Body of pancreas (tissue), 4 donors: ENCODE results near the gene PDCD1LG2. TPM values are rescaled to one million over a fixed set of nuclear protein-coding genes. Genes with fewer than 3 reads are reported as not detected.

Experiments
- ATAC-seq: fragments of 150-250 bp; one replicate; pipeline ENCODE4 v1.9.1; 2016
- DNase-seq, 4 donors: peaks; one replicate each; pipeline ENCODE4 v3.0.0-alpha.2; 2019
- H3K27ac ChIP-seq, 4 donors: fragments of 200-600 bp; sonication (generic); 1 replicate in 3 of 4; 2 replicates in 1 of 4; pipeline versions ENCODE4 v1.5.1 to v1.6.1; 2016 to 2019; ENCODE audit warnings: mild to moderate bottlenecking in 1 of 4, mixed read lengths in 1 of 4, moderate library complexity in 1 of 4
- H3K27me3 ChIP-seq, 2 donors: fragments of 200-600 bp; sonication (generic); one replicate each; pipeline ENCODE4 v1.6.0; 2016; ENCODE audit warnings: mild to moderate bottlenecking in 1 of 2
- H3K36me3 ChIP-seq, 2 donors: fragments of 200-600 bp; sonication (generic); replicated peaks in 1 of 2; 2 replicates each; pipeline ENCODE4 v1.5.1; 2016; ENCODE audit warnings: low read depth in 2 of 2; ENCODE audit not compliant: insufficient read depth in 1 of 2
- H3K4me1 ChIP-seq: fragments of 200-600 bp; sonication (generic); one replicate; pipeline ENCODE4 v1.6.0; 2016
- H3K4me3 ChIP-seq, 2 donors: fragments of 200-600 bp; sonication (generic); 1 replicate in 1 of 2; 2 replicates in 1 of 2; pipeline ENCODE4 v1.5.1; 2016 to 2019
- H3K9me3 ChIP-seq, 3 donors: fragments of 200-600 bp; sonication (generic); 1 replicate in 2 of 3; 2 replicates in 1 of 3; pipeline ENCODE4 v1.5.1; 2016
- POLR2A ChIP-seq, 3 donors: fragments of 450-650 bp; IDR thresholded peaks; one replicate each; pipeline ENCODE4 v1.6.1; 2016; ENCODE audit warnings: antibody characterized with exemption in 3 of 3, mild to moderate bottlenecking in 2 of 3
- WGBS, 2 donors: methylation state at CpG; one replicate each; pipeline ENCODE4 v1.1.5; 2017; 5-methylcytosine and 5-hydroxymethylcytosine counted together
- intact Hi-C: fragments of 100-400 bp; cut with DNase I; formaldehyde crosslinking; loops from one replicate; pipeline ENCODE4 v1.15.1; 2023
- total RNA-seq, 2 donors: library from RNA; depleted of rRNA; stranded (reverse); fragments of >200 nt; gene quantifications; one replicate each; pipeline ENCODE4 v1.1.0, GENCODE V29; 2016
- TF ChIP-seq, protein P1 (sequence below), 7 experiments: fragments of 450-650 bp in 4 of 7; fragments of 200-600 bp in 3 of 7; sonication (generic) in 3 of 7; IDR thresholded peaks; one replicate each; pipeline ENCODE4 v1.5.1; 2016 to 2019; ENCODE audit warnings: antibody characterized with exemption in 7 of 7

PDCD1LG2 gene
- total RNA-seq, 2 donors from 2014 or later: 0.99 to 1.3 TPM

DNA sequence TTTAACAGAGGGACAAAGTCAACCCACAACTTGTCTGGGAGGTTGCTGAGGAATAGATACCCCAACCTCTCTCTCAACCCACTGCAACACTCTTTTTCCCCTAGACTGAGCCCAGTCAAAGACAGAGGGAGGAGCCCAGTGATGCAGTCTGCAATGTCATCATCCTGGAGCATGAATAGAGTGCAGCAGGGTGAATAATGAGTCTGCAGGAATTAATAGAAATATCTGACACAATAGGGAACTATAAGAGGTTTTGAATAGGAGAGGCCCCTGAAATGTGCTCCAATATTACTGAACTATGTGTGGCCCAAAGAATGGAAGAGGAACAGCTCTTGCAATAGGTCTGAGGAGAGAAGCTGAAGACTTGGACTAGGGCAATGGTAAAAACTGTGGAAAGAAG lies 59.1 kb downstream of the PDCD1LG2 start:
- no peaks in the 10 kb centered on the region for H3K9me3 ChIP-seq
- H3K4me3 ChIP-seq: no peak overlapping the region
- no peaks in the 10 kb centered on the region for H3K4me1 ChIP-seq
- TF ChIP-seq, protein P1, sequence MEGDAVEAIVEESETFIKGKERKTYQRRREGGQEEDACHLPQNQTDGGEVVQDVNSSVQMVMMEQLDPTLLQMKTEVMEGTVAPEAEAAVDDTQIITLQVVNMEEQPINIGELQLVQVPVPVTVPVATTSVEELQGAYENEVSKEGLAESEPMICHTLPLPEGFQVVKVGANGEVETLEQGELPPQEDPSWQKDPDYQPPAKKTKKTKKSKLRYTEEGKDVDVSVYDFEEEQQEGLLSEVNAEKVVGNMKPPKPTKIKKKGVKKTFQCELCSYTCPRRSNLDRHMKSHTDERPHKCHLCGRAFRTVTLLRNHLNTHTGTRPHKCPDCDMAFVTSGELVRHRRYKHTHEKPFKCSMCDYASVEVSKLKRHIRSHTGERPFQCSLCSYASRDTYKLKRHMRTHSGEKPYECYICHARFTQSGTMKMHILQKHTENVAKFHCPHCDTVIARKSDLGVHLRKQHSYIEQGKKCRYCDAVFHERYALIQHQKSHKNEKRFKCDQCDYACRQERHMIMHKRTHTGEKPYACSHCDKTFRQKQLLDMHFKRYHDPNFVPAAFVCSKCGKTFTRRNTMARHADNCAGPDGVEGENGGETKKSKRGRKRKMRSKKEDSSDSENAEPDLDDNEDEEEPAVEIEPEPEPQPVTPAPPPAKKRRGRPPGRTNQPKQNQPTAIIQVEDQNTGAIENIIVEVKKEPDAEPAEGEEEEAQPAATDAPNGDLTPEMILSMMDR (IDR thresholded peaks at IDR 0.05): no peak
- TF ChIP-seq POLR2A (IDR thresholded peaks at IDR 0.05): no peak
- intact Hi-C loops: no loop called here
- H3K27ac ChIP-seq: no peak overlapping the region
- no peaks in the 10 kb centered on the region for H3K36me3 ChIP-seq
- no peaks in the 10 kb centered on the region for H3K27me3 ChIP-seq
- DNase-seq (no peak), ATAC-seq (no peak)

DNA sequence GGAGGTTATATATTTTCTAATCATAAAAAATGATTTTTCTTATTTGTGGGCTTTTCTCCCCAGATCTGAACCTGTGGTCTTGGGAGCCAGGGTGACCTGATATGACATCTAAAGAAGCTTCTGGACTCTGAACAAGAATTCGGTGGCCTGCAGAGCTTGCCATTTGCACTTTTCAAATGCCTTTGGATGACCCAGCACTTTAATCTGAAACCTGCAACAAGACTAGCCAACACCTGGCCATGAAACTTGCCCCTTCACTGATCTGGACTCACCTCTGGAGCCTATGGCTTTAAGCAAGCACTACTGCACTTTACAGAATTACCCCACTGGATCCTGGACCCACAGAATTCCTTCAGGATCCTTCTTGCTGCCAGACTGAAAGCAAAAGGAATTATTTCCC lies 59.6 kb downstream of the PDCD1LG2 start:
- no peak overlapping the region for H3K4me3 ChIP-seq
- TF ChIP-seq, protein P1 (IDR thresholded peaks at IDR 0.05): no peak
- no peak for TF ChIP-seq POLR2A (IDR thresholded peaks at IDR 0.05)
- ATAC-seq (no peak), DNase-seq (no peak)
- H3K27ac ChIP-seq: no peak overlapping the region
- intact Hi-C loops: no loop called here
- no peaks in the 10 kb centered on the region for H3K36me3 ChIP-seq
- no peaks in the 10 kb centered on the region for H3K9me3 ChIP-seq
- WGBS, 2 donors: 71 to 93% methylated on average over 1 of the region's 1 CpG
- H3K27me3 ChIP-seq: no peaks in the 10 kb centered on the region
- no peaks in the 10 kb centered on the region for H3K4me1 ChIP-seq

DNA sequence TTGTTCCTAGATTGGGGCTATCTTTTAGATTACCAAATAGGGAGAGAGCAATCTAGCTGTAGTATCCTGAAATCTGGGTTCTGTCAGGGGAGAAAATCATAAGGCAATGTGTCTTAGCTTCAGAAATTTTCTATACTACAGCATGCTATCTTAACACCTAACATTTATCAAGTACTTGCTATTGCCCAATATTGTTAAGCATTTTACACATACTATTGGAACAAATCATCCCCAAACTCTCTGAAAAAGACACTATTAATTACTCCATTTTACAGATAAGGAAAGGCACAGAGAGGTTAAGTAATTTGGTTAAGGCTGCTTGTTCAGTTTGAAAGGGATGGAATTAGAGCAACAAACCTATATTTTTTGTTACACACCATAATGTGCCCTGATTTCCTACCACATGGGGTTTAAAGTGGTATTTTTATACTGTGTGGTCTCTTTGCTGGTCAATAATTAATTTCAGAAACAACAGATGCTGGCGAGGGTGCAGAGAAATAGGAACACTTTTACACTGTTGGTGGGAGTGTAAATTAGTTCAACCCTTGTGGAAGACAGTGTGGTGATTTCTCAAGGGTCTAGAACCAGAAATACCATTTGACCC lies 61.4 kb downstream of the PDCD1LG2 start:
- no peak for ATAC-seq

DNA sequence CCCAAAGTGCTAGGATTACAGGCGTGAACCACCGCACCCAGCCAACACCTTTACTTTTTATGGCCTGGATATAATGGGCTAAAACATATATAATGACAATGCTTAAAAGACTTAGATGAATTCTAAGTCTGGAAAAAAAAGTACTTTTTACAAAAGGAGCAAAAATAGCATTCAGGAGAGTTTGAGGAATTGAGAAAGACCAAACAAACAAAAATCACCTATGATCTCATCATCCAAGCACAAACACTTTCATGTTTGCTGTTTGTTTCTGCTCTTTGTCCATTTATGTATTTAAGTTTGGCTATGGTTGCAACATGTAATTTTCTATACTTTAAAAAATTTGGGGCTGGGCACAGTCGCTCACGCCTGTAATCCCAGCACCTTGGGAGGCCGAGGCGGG lies 63.8 kb downstream of the PDCD1LG2 start:
- Histone ChIP-seq H3K27me3 (no peaks in the 10 kb centered on the region), H3K4me3 (no peak overlapping the region), H3K9me3 (no peaks in the 10 kb centered on the region), H3K4me1 (no peaks in the 10 kb centered on the region), H3K36me3 (no peaks in the 10 kb centered on the region), H3K27ac (no peak overlapping the region)
- TF ChIP-seq, protein P1 (IDR thresholded peaks at IDR 0.05): no peak
- TF ChIP-seq POLR2A (IDR thresholded peaks at IDR 0.05): no peak
- intact Hi-C loops: no loop called here
- WGBS, 2 donors: 95 to 98% methylated on average over 6 of the region's 6 CpGs
- DNase-seq (no peak), ATAC-seq (no peak)

More for the DNA sequence above, 61.4 kb downstream of the PDCD1LG2 start:
- no peaks in the 10 kb centered on the region for H3K9me3 ChIP-seq
- no peaks in the 10 kb centered on the region for H3K27me3 ChIP-seq
- H3K27ac ChIP-seq: no peak overlapping the region
- intact Hi-C loops: no loop called here
- no peaks in the 10 kb centered on the region for H3K36me3 ChIP-seq
- TF ChIP-seq POLR2A (IDR thresholded peaks at IDR 0.05): no peak
- no peak for DNase-seq
- 72 to 77% methylated on average over 1 of the region's 1 CpG for WGBS, 2 donors
- no peak overlapping the region for H3K4me3 ChIP-seq
- H3K4me1 ChIP-seq: no peaks in the 10 kb centered on the region

DNA sequence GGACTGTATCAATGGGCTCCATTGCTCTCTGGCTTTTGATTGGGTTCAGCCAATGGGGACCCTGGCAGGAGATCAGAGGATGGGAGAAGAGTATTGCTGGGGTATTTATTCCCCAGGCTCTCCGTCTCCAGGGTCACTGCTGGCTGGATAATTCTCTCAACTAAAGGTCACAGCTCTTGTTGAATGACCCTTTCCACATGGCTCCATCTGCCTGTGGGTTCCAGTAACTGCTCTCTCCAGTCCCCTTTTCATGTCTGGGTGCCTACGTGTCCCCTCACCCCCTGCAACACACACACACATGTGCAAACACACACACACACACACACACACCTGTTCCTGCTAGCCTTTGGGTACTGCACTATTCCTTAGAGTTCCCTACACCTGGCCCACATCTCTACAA lies 64.7 kb downstream of the PDCD1LG2 start:
- Histone ChIP-seq H3K4me3 (no peak overlapping the region), H3K27ac (no peak overlapping the region), H3K9me3 (no peaks in the 10 kb centered on the region), H3K4me1 (no peaks in the 10 kb centered on the region), H3K36me3 (no peaks in the 10 kb centered on the region), H3K27me3 (no peaks in the 10 kb centered on the region)
- DNase-seq (no peak), ATAC-seq (no peak)
- whole genome bisulfite sequencing, 2 donors: 83 to 92% methylated on average over 2 of the region's 2 CpGs
- intact Hi-C loops: no loop called here
- TF ChIP-seq, protein P1 (IDR thresholded peaks at IDR 0.05): no peak
- no peak for TF ChIP-seq POLR2A (IDR thresholded peaks at IDR 0.05)
